HEK293T (cell line): ENCODE data around the gene DTYMK.
A peak's percentile ranks its signal among the peaks of the same experiment; 100 is the strongest.

Source experiments
- CTCF ChIA-PET: fragments of 350-600 bp; formaldehyde crosslinking; extraction: SDS; loops from one replicate; lab custom pipeline; 2021; ENCODE audit warnings: antibody characterized with exemption, inconsistent platforms; lab: Yijun Ruan, JAX
- POLR2A ChIA-PET: fragments of 350-600 bp; formaldehyde crosslinking; extraction: SDS; loops from one replicate; lab custom pipeline; 2020; ENCODE audit warnings: antibody characterized with exemption, inconsistent platforms; lab: Yijun Ruan, JAX
- DNase-seq: peaks from one replicate; pipeline ENCODE4 v3.0.0; 2012; ENCODE audit warnings: mixed read lengths; ENCODE audit errors: extremely low spot score
- ARNT ChIP-seq: fragments of 450-650 bp; IDR thresholded peaks from 2 replicates; pipeline ENCODE4 v1.6.1; 2017; ENCODE audit warnings: mild to moderate bottlenecking
- BHLHE40 ChIP-seq: fragments of 450-650 bp; IDR thresholded peaks from 2 replicates; pipeline ENCODE4 v1.6.1; 2016; ENCODE audit warnings: mild to moderate bottlenecking, moderate library complexity, borderline replicate concordance
- CTBP1 ChIP-seq: fragments of 450-650 bp; IDR thresholded peaks from 2 replicates; pipeline ENCODE4 v1.6.1; 2016; ENCODE audit warnings: borderline replicate concordance
- ELF4 ChIP-seq: fragments of 450-650 bp; IDR thresholded peaks from 2 replicates; pipeline ENCODE4 v1.6.1; 2017; ENCODE audit warnings: antibody characterized with exemption
- FOXA1 ChIP-seq: fragments of 450-650 bp; IDR thresholded peaks from 2 replicates; pipeline ENCODE4 v1.6.1; 2016; ENCODE audit warnings: mild to moderate bottlenecking
- FOXK2 ChIP-seq: fragments of 450-650 bp; IDR thresholded peaks from 2 replicates; pipeline ENCODE4 v1.6.1; 2016; ENCODE audit warnings: mild to moderate bottlenecking
- FOXM1 ChIP-seq: fragments of 450-650 bp; IDR thresholded peaks from 2 replicates; pipeline ENCODE4 v1.6.1; 2017; ENCODE audit warnings: mild to moderate bottlenecking, borderline replicate concordance
- HDGF ChIP-seq: fragments of 450-650 bp; IDR thresholded peaks from 2 replicates; pipeline ENCODE4 v1.6.1; 2017; ENCODE audit warnings: antibody characterized with exemption, borderline replicate concordance
- L3MBTL2 ChIP-seq: fragments of 450-650 bp; conservative IDR thresholded peaks from 2 replicates; pipeline ENCODE4 v1.6.1; 2016; ENCODE audit warnings: mild to moderate bottlenecking
- LEF1 ChIP-seq: fragments of 450-650 bp; IDR thresholded peaks from 2 replicates; pipeline ENCODE4 v1.6.1; 2017; ENCODE audit warnings: mild to moderate bottlenecking, borderline replicate concordance
- NFRKB ChIP-seq: fragments of 450-650 bp; IDR thresholded peaks from 2 replicates; pipeline ENCODE4 v1.6.1; 2016; ENCODE audit warnings: mild to moderate bottlenecking, moderate library complexity
- PKNOX1 ChIP-seq: fragments of 450-650 bp; IDR thresholded peaks from 2 replicates; pipeline ENCODE4 v1.6.1; 2016
- SP1 ChIP-seq: fragments of 450-650 bp; IDR thresholded peaks from 2 replicates; pipeline ENCODE4 v1.6.1; 2017
- SUZ12 ChIP-seq: fragments of 450-650 bp; IDR thresholded peaks from 2 replicates; pipeline ENCODE4 v1.6.1; 2016; ENCODE audit warnings: mild to moderate bottlenecking
- TARDBP ChIP-seq: fragments of 450-650 bp; IDR thresholded peaks from 2 replicates; pipeline ENCODE4 v1.6.1; 2016
- ZNF384 ChIP-seq: fragments of 450-650 bp; IDR thresholded peaks from 2 replicates; pipeline ENCODE4 v1.6.1; 2016

Gene DTYMK

GRCh38 chr2:241678307-241678706, 8.3 kb downstream of the DTYMK start:
- CTCF ChIA-PET = no interaction called here
- POLR2A ChIA-PET = interaction anchor here (1.2 kb wide), 1 partner anchor 8 kb away, joined by 3 read pairs; the partner anchor contains the start of gene DTYMK
- DNase-seq = no peak
- no peak for TF ChIP-seq ELF4
- no peak for TF ChIP-seq FOXK2
- no peak for TF ChIP-seq CTBP1
- TF ChIP-seq L3MBTL2 = no peak
- TF ChIP-seq BHLHE40 = no peak
- no peak for TF ChIP-seq ARNT
- no peak for TF ChIP-seq HDGF
- TF ChIP-seq ZNF384 = no peak
- TF ChIP-seq FOXM1 = no peak
- TF ChIP-seq LEF1 = no peak
- TF ChIP-seq TARDBP = no peak
- no peak for TF ChIP-seq SP1
- TF ChIP-seq SUZ12 = no peak
- TF ChIP-seq PKNOX1 = no peak
- TF ChIP-seq NFRKB = no peak
- TF ChIP-seq FOXA1 = no peak

- no peak for DNase-seq
- TF ChIP-seq BHLHE40 (no peak), CTBP1 (no peak), LEF1 (no peak), SP1 (no peak), ELF4 (no peak)
- ChIA-PET CTCF (no interaction called here), POLR2A (interaction anchor here (3.4 kb wide), 1 partner anchor 9 kb away, joined by 16 read pairs; the partner anchor contains the start of gene DTYMK)
Measured at GRCh38 chr2:241677392-241677791, 9.2 kb downstream of the DTYMK start.

GRCh38 chr2:241676665-241677064, 9.9 kb downstream of the DTYMK start:
- ChIA-PET CTCF (interaction anchor here (1.3 kb wide), 1 partner anchor 10 kb away, joined by 4 read pairs; the partner anchor contains the start of gene DTYMK), POLR2A (interaction anchor here (1.7 to 3.4 kb wide), 2 partner anchors 10 to 25 kb away, joined by 4 to 16 read pairs; partner anchors contain the start of genes DTYMK and ING5)
- no peak for DNase-seq
- TF ChIP-seq L3MBTL2 (no peak), SUZ12 (no peak), CTBP1 (no peak), LEF1 (no peak), TARDBP (no peak), ARNT (no peak), BHLHE40 (no peak), HDGF (no peak), PKNOX1 (no peak), FOXK2 (no peak), ELF4 (no peak), ZNF384 (no peak), FOXM1 (no peak), NFRKB (no peak)

GRCh38 chr2:241675885-241676284, 10.7 kb downstream of the DTYMK start:
- ChIA-PET POLR2A (interaction anchor here (1.7 to 3.4 kb wide), 2 partner anchors 10 to 26 kb away, joined by 4 to 16 read pairs; partner anchors contain the start of genes DTYMK and ING5), CTCF (interaction anchor here (1.3 kb wide), 1 partner anchor 11 kb away, joined by 4 read pairs; the partner anchor contains the start of gene DTYMK)
- TF ChIP-seq ARNT (no peak), PKNOX1 (no peak), BHLHE40 (no peak), TARDBP (no peak), FOXK2 (no peak), NFRKB (no peak), SUZ12 (no peak), L3MBTL2 (no peak), LEF1 (no peak), FOXA1 (no peak)
- no peak for DNase-seq

GRCh38 chr2:241673797-241674725, 12.6 kb downstream of the DTYMK start:
- CTCF ChIA-PET = no interaction called here
- DNase-seq = peak; percentile 29
- POLR2A ChIA-PET = interaction anchor here (3.4 kb wide), 1 partner anchor 12 kb away, joined by 16 read pairs; the partner anchor contains the start of gene DTYMK
- no peak for TF ChIP-seq BHLHE40

GRCh38 chr2:241673189-241673663, 13.4 kb downstream of the DTYMK start:
- TF ChIP-seq ELF4 = no peak
- no peak for TF ChIP-seq L3MBTL2
- TF ChIP-seq SUZ12 = no peak
- no peak for TF ChIP-seq ARNT
- no peak for TF ChIP-seq NFRKB
- no peak for TF ChIP-seq BHLHE40
- TF ChIP-seq FOXA1 = no peak
- TF ChIP-seq HDGF = no peak
- TF ChIP-seq TARDBP = no peak
- TF ChIP-seq ZNF384 = no peak
- TF ChIP-seq FOXK2 = no peak
- TF ChIP-seq LEF1 = no peak
- no peak for TF ChIP-seq FOXM1
- TF ChIP-seq SP1 = no peak
- no peak for TF ChIP-seq PKNOX1
- no peak for TF ChIP-seq CTBP1
- CTCF ChIA-PET = no interaction called here
- DNase-seq = no peak
- POLR2A ChIA-PET = no interaction called here
